GM21825 (cell line): ENCODE results near the gene TCF23.
"Not testable (repeated sequence)": the region's sequence is repeated elsewhere in the genome, so short reads cannot be mapped to it uniquely, and the experiment has no call there.

ENCODE experiments used
- ATAC-seq: cut with Tn5 transposase; IDR thresholded peaks from one replicate; pipeline ENCODE4 v1.9.1; 2021; ENCODE audit warnings: mild to moderate bottlenecking, moderate library complexity; ENCODE audit not compliant: unreplicated experiment

TCF23 gene

DNA sequence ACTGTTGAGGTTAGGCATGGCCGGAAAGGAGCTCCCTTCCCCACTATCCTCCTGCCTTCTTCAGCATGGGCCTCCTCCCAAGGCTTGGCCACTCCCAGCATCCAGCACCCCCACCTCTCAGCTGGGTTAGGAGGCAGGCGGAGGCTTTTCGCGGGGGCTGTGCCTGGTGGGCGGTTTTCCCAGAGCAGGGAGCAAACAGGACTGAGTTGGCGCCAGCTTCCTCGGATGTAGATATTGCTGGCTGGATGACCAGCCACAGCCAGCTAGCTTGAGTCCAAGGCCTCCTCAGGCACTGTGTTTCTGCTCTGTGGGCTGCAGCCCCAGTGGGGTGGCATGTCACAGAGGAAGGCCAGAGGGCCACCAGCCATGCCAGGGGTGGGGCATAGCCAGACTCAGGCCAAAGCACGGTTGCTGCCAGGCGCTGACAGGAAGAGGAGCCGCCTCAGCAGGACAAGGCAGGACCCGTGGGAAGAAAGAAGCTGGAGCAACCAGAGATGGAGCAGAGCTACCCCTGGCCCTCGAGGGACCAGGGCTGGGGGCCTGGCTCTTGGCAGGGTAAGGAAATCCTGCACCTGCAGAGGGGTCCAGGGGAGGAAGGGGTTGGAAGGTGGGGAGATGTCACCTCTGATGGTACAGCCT is at the start of gene TCF23:
Gene TCF23, plus strand, starts transcription at position 204 of the 639 bp plus-strand sequence. Its CDS starts 130 bp downstream, at position 334.
- ATAC-seq, result no peak

DNA sequence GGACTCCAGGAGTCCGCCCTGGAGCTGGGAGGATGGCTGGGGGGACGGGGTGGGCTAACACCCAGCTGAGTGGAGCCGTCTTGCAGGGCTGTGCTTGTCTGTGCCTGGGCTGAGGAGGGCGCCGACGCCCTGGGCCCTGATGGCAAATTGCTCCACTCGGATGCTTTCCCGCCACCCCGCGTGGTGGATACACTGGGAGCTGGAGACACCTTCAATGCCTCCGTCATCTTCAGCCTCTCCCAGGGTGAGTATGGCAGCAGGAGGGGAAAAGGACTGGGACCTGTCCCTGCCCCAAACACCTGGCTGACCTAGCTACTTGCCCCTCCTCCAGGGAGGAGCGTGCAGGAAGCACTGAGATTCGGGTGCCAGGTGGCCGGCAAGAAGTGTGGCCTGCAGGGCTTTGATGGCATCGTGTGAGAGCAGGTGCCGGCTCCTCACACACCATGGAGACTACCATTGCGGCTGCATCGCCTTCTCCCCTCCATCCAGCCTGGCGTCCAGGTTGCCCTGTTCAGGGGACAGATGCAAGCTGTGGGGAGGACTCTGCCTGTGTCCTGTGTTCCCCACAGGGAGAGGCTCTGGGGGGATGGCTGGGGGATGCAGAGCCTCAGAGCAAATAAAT is 49.4 kb upstream of the TCF23 start:
- ATAC-seq, result no peak

DNA sequence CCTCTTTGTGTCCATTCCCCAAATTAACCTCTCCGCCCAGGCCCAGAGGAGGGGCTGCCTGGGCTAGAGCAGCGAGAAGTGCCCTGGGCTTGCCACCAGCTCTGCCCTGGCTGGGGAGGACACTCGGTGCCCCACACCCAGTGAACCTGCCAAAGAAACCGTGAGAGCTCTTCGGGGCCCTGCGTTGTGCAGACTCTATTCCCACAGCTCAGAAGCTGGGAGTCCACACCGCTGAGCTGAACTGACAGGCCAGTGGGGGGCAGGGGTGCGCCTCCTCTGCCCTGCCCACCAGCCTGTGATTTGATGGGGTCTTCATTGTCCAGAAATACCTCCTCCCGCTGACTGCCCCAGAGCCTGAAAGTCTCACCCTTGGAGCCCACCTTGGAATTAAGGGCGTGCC is 48.8 kb upstream of the TCF23 start:
- ATAC-seq, result no peak

DNA sequence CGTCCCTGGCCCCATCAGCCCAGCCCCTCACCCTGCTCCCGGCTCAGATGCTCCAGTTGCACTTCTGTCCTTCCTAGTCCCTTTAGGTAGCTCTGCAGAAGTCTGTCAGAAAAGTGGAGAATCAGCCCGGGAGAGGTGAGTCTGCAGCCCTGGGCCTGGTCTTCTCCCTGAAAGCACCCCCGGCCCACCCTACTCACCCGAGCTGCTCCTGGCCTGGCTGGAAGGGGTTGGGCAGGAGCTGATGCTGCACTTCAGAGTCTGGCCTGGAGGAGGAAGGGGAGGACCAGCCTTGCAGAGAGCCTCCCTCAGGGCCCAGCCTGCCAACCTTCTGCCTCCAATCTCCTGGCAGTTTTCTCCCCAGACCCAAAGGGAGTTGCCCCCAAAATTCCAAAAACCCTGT is 46.5 kb upstream of the TCF23 start:
- ATAC-seq, result no peak

DNA sequence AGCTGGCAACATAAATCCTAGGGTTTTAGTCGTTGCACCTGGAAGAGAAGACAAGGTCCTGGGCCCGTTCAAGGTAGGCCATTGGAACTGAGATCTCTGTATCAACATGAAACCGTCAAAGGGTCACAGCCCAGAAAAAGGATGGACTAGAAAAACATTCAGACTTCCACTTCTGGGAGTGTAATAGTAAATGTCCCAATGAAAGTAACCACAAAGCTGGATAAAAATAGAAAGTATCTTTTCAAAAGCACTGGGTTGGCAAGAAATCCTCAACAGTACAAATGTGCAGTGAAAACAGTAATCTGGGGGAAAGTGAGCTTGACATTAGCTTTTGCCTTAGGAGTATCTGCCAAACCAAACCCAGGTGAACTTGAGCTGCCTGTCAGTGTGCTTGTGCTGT is 42.8 kb upstream of the TCF23 start:
- no peak for ATAC-seq

DNA sequence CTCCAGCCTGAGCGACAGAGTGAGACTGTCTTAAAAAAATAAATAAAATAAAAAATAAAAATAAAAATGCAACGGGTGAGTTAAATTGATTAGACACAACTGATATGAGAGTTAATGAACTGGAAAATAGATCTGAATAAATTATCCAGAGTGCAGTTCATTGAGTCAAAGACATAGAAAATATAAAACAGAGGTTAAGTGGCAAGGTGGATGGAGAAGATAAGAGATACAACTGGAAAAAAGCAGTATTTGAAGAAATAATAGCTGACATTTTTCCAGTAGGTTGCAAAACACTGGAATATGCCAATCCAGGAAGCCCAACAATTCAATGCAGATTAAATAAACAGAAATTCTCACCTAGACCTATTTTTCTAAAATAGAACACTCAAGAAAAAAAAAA is 40.6 kb upstream of the TCF23 start:
- no peak for ATAC-seq

DNA sequence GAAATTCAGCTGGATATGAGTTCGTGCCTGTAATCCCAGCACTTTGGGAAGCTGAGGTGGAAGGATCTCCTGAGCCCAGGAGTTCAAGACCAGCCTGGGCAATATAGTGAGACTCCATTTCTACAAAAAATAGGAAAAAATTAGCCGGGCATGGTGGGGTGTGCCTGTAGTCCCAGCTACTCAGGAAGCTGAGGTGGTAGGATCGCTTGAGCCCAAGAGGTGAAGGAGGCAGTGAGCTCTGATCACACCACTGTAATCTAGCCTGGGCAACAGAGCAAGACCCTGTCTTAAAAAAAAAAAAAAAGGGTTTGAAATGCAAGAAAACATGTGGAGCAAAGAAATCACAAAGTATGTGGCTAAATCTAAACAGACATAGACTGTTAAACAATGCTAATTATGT is 39.7 kb upstream of the TCF23 start:
- ATAC-seq, result no peak

DNA sequence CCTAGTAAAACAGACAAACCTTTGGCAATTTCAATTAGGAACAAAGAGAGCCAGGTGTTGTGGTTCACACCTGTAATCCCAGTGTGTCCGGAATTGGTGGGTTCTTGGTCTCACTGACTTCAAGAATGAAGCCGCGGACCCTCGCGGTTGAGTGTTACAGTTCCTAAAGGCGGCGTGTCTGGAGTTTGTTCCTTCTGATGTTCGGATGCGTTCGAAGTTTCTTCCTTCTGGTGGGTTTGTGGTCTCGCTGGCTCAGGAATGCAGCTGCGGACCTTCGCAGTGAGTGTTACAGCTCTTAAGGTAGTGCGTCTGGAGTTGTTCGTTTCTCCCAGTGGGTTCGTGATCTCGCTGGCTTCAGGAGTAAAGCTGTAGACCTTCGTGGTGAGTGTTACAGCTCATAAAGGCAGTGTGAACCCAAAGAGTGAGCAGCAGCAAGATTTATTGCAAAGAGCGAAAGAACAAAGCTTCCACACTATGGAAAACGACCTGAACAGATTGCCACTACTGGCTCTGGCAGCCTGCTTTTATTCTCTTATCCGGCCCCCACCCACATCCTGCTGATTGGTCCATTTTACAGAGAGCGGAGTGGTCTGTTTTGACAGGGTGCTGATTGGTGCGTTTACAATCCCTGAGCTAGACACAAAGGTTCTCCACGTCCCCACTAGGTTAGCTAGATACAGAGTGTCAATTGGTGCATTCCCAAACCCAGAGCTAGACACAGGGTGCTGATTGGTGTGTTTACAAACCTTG is 38.0 kb upstream of the TCF23 start:
- not testable (repeated sequence) for ATAC-seq

DNA sequence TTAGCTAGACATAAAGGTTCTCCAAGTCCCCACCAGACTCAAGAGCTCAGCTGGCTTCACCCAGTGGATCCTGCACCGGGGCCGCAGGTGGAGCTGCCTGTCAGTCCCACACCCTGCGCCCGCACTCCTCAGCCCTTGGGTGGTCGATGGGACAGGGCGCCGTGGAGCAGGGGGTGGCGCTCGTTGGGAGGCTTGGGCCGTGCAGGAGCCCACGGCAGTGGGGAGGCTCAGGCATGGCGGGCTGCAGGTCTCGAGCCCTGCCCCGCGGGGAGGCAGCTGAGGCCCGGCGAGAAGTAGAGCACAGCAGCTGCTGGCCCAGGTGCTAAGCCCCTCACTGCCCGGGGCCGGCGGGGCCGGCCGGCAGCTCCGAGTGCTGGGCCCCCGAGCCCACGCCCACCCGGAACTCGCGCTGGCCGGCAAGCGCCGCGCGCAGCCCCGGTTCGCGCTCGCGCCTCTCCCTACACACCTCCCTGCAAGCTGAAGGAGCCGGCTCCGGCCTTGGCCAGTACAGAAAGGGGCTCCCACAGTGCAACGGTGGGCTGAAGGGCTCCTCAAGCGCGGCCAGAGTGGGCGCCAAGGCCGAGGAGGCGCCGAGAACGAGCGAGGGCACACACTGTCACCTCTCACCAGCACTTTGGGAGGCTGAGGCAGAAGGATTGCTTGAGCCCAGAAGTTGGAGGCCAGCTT is 37.3 kb upstream of the TCF23 start:
- not testable (repeated sequence) for ATAC-seq

DNA sequence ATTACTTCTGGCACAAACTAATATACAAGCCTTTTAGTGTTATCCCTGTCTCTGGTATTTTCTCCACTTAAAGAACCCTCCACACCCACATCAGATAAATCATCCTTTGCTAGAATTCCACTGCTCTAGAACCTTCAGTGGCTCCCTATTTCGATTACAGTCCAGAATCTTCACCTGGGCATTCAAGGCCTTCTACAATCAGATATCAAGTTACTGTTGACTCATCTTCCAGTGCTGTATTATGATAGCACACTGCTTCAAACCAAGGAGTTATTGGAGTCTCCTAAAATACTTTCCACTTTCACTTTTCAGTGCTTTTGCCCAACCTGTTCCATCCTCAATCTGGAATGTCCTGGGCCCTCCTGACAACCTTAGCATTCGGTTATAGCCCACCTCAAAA is 33.3 kb upstream of the TCF23 start:
- no peak for ATAC-seq

DNA sequence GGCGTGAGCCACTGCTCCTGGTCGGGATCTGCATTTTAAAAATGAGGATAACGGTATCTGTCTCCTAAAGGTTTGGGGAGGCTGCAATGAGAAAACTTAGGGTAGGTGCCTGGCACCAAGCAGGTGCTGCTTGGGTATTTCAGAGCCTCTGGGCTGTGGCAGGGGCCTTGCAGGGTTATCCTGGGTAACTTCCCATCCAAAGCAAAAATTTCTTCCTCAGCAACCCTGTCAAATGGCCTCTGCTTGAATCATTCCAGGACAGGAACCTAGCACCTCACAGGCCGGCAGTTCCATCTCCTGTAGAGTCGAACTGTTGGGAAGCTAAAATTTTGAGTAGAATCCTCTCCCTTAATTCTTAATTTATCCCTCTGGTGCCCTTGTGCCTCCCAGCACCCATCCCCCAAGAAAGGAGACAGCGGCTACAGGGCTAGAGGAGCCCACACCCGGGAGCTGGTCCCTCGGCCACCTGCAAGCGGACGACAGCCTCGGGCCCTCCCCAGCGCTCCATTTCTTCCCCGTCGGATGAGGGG is 30.7 kb upstream of the TCF23 start:
- ATAC-seq, result no peak

DNA sequence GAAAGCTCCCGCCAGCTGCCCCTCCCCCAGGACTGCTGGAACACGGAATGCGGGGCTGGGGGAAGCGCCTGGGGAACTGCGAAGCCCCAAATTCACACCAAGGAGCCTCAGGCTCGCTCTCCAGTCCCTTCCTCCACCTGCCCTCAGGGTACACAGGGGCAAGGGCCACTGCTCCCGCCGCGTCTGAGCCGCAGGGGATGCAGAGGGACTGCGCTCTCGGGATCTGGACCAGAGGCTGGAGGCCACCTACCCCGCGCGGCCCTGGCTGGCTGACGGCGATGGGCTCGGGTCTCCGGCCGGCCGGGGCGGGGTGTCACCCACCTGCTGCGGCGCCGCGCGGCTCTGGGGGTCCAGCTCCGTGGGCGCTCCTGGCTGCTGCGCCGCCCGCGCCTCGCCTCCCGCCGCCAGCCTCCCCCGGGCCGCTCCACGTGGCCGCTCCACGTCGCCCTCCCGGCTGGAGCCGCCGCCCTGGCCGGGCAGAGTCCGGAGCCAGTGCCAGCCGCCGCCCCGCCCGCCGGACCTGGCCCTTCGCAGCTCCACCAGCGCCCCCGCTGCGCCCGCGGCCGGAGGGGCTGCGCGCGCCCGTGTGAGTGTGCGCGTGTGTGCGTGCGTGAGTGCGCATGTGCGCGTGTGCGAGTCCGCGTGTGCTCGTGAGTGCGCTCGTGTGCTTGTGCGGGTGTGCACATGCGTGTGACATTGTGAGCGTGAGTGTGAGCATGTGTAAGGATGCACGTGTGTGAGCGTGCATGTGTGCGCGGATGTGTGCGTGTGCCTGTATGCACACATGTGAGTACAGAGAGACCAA is 30.1 kb upstream of the TCF23 start, which contains the start of gene CGREF1:
Gene CGREF1, minus strand, starts transcription at position 604 of the 805 bp plus-strand sequence. CDS start 14,762 bp downstream, outside the sequence.
- ATAC-seq, result no peak

DNA sequence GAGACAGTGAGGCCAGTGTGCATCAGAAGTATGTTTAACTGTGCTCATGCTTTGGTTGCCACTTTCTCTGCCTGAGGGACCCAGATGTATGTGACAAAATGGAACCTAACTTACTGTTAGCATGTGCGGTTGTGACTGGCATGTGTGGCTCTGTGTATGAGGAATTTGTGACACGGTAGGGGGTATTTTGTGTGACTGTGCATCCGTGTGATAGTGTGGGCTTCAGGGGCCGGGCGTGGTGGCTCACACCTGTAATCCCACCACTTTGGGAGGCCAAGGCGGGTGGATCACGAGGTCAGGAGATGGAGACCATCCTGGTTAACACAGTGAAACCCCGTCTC is 29.5 kb upstream of the TCF23 start:
- ATAC-seq, result not testable (repeated sequence)

DNA sequence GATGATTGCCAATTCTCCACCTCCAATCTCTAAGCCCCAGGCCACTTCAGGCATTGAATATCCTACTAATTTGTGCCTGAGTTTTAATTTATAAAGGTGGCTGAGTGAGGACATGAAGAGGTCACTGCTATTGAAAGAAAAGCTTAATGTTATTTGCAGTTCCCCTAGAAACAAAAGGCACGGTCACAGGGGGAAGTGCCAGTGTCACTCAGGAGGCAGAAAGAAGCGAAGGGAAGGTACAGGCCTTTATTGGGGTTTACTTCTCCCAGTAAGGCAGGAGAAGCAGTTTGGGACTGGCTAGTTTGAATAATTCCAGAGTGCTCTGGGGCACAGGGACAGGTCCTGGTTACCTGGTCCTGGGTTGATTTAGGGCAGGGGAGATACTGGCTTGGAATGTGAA is 26.9 kb upstream of the TCF23 start:
- no peak for ATAC-seq

DNA sequence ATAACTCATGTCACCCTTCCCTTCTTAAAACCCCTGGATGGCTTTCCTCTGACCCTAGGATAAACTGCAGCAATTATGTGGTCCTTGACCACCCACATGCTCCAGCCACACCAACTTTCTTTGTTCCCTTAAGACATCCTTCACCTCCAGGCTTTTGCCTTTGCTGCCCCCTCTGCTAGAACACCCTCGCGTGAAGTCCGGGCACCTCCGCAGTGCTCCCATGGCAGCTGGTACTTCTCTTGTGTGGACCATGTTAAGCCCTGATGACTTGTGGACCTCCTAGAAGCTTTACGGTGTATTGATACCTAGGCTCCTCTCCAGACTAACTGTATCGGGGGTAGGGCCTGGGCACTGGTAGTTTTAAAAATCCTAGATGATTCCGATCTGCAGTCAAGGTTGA is 26.0 kb upstream of the TCF23 start:
- ATAC-seq, result no peak

DNA sequence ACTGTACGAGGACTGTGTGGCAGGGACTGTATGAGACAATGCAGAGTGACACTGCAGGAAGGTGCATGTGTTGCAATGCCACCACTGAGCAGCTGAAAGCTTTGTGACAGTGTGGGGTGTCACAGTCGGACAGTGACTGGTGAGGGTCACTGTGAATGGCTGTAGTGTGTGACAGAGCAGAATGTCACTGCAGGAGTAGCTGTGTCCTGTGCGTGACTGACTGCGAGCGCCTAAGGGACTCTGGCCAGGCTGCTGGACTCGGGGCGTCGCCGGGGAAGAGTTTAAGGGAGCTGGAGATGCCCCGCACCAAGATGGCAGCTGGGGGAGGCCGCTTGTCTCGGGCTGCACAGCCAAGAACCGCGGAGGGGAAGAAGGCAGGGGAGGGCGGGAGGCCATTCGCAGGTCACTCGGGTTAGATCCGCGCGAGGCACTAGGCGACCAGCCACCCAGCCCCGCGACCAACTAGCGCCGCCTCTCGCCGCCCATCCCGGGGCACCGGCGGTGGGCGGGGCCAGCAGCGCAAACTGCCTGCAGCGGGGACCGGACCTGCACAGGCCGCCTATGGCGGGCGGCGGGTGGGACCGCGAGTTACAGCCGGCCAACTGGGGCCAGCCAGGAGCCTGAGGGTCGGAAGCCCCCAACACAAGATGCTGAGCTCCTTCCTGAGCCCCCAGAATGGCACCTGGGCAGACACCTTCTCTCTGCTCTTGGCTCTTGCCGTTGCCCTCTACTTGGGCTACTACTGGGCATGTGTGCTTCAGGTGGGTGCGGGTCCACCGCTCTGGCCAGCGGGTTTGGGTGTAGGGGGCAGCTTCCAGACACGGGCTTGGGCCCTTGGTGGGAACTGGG is 25.3 kb upstream of the TCF23 start, which contains the start of gene ABHD1:
Gene ABHD1, plus strand, starts transcription at position 514 of the 849 bp plus-strand sequence. Its CDS starts 134 bp downstream, at position 648.
- no peak for ATAC-seq

DNA sequence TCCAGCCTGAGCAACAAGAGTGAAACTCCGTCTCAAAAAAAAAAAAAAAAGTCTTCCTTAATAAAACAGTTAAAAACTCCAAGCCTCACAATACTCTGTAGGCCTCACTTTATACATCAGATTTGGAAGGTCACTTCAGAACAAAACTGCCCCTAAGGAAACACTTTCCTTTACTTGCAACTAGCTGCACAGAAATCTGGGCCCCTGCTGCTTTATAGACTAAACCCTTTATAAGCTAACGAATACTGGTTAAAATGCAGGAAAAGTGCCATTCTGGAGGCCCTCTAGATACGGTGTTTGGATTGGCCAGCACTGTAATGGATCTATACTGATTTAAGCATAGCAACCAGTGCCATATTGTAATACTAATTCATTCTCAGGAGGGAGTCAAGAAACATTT is 23.7 kb upstream of the TCF23 start:
- ATAC-seq, result no peak

DNA sequence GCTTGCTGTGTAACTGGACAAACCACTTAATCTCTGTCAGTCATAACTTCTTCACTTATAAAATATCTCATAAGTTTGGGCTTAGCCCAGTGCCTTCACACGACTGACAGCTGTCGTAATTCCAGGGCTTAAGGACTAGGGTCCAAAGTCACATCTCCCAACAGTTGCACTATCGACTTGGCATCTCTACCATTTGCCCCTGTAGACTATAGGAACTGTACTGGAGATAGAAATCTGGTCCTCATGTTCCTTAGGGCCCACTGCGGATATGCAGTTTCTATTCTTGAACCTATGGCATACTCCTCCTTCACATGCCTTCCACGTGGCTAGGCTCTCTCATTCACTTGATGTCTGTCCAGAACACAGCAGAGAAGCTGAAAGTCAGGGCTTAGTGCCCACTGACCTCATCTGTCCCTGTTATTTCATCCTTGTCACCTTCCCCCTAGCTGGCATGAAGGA is 22.5 kb upstream of the TCF23 start:
- no peak for ATAC-seq
